ENCODE measurements around the gene ANXA11.

The ANXA11 gene

DNA sequence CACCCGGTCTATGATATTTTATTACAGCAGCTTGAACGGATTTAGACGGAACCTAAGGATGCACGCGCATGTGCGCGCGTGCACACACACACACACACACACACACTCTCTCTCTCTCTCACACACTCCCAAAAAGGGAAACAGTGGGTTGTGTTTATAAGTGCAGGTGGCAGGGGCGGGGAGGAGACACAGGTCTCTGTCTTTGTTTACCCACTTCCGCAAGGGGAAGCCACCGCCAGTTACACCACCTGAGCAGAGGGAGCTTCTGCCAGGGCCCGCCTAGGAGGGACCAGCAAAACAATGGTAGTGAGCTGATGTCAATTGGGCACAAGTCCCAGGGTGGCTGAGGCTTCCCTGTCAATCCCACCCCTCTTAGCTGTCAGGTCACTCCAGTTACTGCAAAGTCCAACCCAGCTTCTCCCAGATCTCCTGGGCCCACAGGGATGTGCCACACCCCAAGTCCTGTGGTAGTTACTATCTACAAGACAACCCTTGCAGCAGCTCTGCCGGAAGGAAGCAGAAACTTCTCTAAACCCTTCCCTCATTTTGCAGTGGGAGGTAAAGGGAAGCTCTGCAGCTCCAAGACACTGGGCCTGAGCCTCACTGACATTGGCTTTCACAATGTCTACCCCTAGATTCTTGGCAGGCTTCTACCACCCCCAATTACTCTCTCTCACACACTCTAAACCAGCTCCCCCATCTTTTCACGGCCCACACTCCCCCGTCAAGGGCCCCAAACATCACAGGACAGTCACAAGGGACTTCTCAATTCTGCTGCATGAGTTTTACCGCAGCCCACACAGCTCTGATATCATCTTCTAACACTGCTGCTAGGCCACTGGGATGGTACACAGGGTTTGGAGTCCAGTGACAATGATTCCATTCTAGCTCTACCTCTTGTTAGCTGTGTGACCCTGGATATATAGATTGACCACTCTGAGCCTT, 17.6 kb downstream of the ANXA11 start:
- Histone ChIP-seq H4K91ac (ENCODE audit: low read length) (no peak overlapping the region), H3K9ac (ENCODE audit: low read length) (peak overlapping the region; percentile 30), H3K27ac (ENCODE audit: low read length, poor library complexity, severe bottlenecking) (no peak overlapping the region), H3K4me1 (ENCODE audit: control insufficient read depth, insufficient read depth, low read depth, low read length) (peaks cover 10% of the 10 kb centered on the region), H3K18ac (ENCODE audit: low read depth in 1 of 2, low read length in 2 of 2) (no peak overlapping the region), H2BK12ac (ENCODE audit: low read length in 2 of 2) (no peak overlapping the region), H3K4me3 (ENCODE audit: insufficient read depth in 1 of 2, low read depth in 1 of 2, low read length in 2 of 2) (no peak overlapping the region), H2BK120ac (ENCODE audit: low read depth, low read length) (no peak overlapping the region), H2BK5ac (ENCODE audit: low read depth, low read length, poor library complexity, severe bottlenecking) (no peak overlapping the region), H4K8ac (ENCODE audit: low read length) (no peak overlapping the region), H3K4ac (ENCODE audit: low read depth in 1 of 2, low read length in 2 of 2) (no peak overlapping the region), H3K36me3 (ENCODE audit: control insufficient read depth in 1 of 2, insufficient read depth in 2 of 2, low read depth in 1 of 2, low read length in 2 of 2) (peaks cover 24 to 34% of the 10 kb centered on the region in 2 experiments), H3K9me3 (ENCODE audit: control insufficient read depth, low read length) (peaks cover 6% of the 10 kb centered on the region), H3K23ac (ENCODE audit: low read length in 2 of 2) (no peak overlapping the region), H3K4me2 (ENCODE audit: low read length, poor library complexity, severe bottlenecking) (no peak overlapping the region), H2BK15ac (ENCODE audit: low read depth, poor library complexity, severe bottlenecking) (no peak overlapping the region), H2AK5ac (ENCODE audit: low read length, severe bottlenecking) (no peak overlapping the region), H3K14ac (ENCODE audit: low read length in 2 of 2) (no peak overlapping the region), H3K27me3 (ENCODE audit: control insufficient read depth in 1 of 2, insufficient read depth in 1 of 2, low read length in 2 of 2) (no peaks in the 10 kb centered on the region), H3K79me1 (replicated peaks; ENCODE audit: low read length, poor library complexity, severe bottlenecking) (peaks cover 27% of the 10 kb centered on the region), H2AFZ (ENCODE audit: low read depth, low read length) (no peak overlapping the region)
- DNase-seq, result no peak
- WGBS, result 83% methylated on average over 11 of the region's 16 CpGs

DNA sequence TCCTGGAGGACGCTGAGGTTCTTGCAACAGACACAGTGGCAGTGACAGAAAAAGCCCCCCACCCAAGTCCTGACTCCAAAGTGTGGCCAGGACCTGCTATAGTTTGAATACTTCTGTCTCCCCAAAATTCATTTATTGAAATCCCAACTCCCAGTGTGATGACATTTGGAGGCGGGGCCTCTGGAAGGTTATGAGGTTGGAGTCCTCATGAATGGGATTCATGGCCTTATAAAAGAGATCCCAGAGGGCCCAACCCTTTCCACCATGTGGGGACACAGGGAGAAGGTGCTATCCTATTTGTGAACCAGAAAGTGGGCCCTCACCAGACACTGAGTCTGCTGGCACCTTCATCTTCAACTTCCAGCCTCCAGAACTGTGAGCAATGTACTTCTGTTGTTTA, 18.3 kb downstream of the ANXA11 start:
- Histone ChIP-seq H2BK5ac (ENCODE audit: low read depth, low read length, poor library complexity, severe bottlenecking) (no peak overlapping the region), H3K9ac (ENCODE audit: low read length) (peak overlapping the region; percentile 30), H3K27me3 (ENCODE audit: control insufficient read depth in 1 of 2, insufficient read depth in 1 of 2, low read length in 2 of 2) (no peaks in the 10 kb centered on the region), H3K79me1 (replicated peaks; ENCODE audit: low read length, poor library complexity, severe bottlenecking) (peaks cover 29% of the 10 kb centered on the region), H3K9me3 (ENCODE audit: control insufficient read depth, low read length) (peaks cover 2% of the 10 kb centered on the region), H3K4me1 (ENCODE audit: control insufficient read depth, insufficient read depth, low read depth, low read length) (peaks cover 10% of the 10 kb centered on the region), H2BK12ac (ENCODE audit: low read length in 2 of 2) (no peak overlapping the region), H3K4me2 (ENCODE audit: low read length, poor library complexity, severe bottlenecking) (no peak overlapping the region), H3K23ac (ENCODE audit: low read length in 2 of 2) (no peak overlapping the region), H4K8ac (ENCODE audit: low read length) (no peak overlapping the region), H4K91ac (ENCODE audit: low read length) (no peak overlapping the region), H2BK15ac (ENCODE audit: low read depth, poor library complexity, severe bottlenecking) (no peak overlapping the region), H3K4me3 (ENCODE audit: insufficient read depth in 1 of 2, low read depth in 1 of 2, low read length in 2 of 2) (no peak overlapping the region), H3K4ac (ENCODE audit: low read depth in 1 of 2, low read length in 2 of 2) (no peak overlapping the region), H3K27ac (ENCODE audit: low read length, poor library complexity, severe bottlenecking) (no peak overlapping the region), H2AK5ac (ENCODE audit: low read length, severe bottlenecking) (no peak overlapping the region), H3K18ac (ENCODE audit: low read depth in 1 of 2, low read length in 2 of 2) (no peak overlapping the region), H2AFZ (ENCODE audit: low read depth, low read length) (no peak overlapping the region), H3K36me3 (ENCODE audit: control insufficient read depth in 1 of 2, insufficient read depth in 2 of 2, low read depth in 1 of 2, low read length in 2 of 2) (peaks cover 24 to 35% of the 10 kb centered on the region in 2 experiments), H3K14ac (ENCODE audit: low read length in 2 of 2) (no peak overlapping the region), H2BK120ac (ENCODE audit: low read depth, low read length) (no peak overlapping the region)
- 94% methylated on average over 2 of the region's 2 CpGs for WGBS
- no peak for DNase-seq

DNA sequence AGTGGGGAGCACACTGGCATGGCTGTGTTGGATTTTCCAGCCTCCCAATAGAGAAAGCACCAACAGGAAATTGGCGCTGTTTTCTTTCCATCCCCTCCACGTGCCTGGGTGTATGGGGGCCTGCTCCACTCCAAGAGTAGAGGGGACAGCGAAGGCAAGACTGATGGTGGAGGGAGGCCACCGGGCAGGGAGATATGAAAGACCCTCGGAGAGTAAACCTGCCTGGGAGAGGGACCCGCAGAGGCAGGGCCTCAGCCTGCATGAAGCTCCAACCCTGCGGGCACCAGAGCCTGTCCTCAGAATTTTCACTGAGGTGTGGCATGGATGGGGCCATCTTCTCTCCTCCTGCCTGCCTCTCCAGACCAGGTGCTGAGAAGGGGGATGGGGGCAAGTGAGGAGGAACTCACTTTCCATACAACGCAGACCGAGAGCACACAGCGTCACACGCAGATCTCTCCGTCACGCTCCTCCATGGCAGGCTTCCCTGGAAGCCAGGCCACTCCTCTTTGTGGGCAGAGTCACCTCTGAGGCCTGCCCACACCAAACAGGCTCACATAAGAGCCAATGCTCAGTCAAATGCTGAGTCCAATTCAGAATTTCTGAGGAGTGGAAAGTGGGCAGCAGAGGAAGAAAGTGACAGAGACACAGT, 18.8 kb downstream of the ANXA11 start:
- Histone ChIP-seq H2AK5ac (ENCODE audit: low read length, severe bottlenecking) (no peak overlapping the region), H3K4me3 (ENCODE audit: insufficient read depth in 1 of 2, low read depth in 1 of 2, low read length in 2 of 2) (no peak overlapping the region), H3K9ac (ENCODE audit: low read length) (peak overlapping the region; percentile 9), H3K4me1 (ENCODE audit: control insufficient read depth, insufficient read depth, low read depth, low read length) (peaks cover 10% of the 10 kb centered on the region), H2AFZ (ENCODE audit: low read depth, low read length) (no peak overlapping the region), H3K36me3 (ENCODE audit: control insufficient read depth in 1 of 2, insufficient read depth in 2 of 2, low read depth in 1 of 2, low read length in 2 of 2) (peaks cover 19 to 31% of the 10 kb centered on the region in 2 experiments), H3K9me3 (ENCODE audit: control insufficient read depth, low read length) (no peaks in the 10 kb centered on the region), H2BK15ac (ENCODE audit: low read depth, poor library complexity, severe bottlenecking) (no peak overlapping the region), H3K4ac (ENCODE audit: low read depth in 1 of 2, low read length in 2 of 2) (no peak overlapping the region), H3K23ac (ENCODE audit: low read length in 2 of 2) (peak overlapping the region in 1 of 2 experiments; percentile 46), H3K27ac (ENCODE audit: low read length, poor library complexity, severe bottlenecking) (no peak overlapping the region), H3K4me2 (ENCODE audit: low read length, poor library complexity, severe bottlenecking) (no peak overlapping the region), H4K91ac (ENCODE audit: low read length) (no peak overlapping the region), H3K79me1 (replicated peaks; ENCODE audit: low read length, poor library complexity, severe bottlenecking) (peaks cover 23% of the 10 kb centered on the region), H3K14ac (ENCODE audit: low read length in 2 of 2) (peak overlapping the region in 1 of 2 experiments; percentile 57), H3K18ac (ENCODE audit: low read depth in 1 of 2, low read length in 2 of 2) (no peak overlapping the region), H2BK12ac (ENCODE audit: low read length in 2 of 2) (no peak overlapping the region), H4K8ac (ENCODE audit: low read length) (no peak overlapping the region), H2BK5ac (ENCODE audit: low read depth, low read length, poor library complexity, severe bottlenecking) (no peak overlapping the region), H3K27me3 (ENCODE audit: control insufficient read depth in 1 of 2, insufficient read depth in 1 of 2, low read length in 2 of 2) (no peaks in the 10 kb centered on the region), H2BK120ac (ENCODE audit: low read depth, low read length) (no peak overlapping the region)
- DNase-seq, result no peak
- 82% methylated on average over 13 of the region's 13 CpGs for WGBS

DNA sequence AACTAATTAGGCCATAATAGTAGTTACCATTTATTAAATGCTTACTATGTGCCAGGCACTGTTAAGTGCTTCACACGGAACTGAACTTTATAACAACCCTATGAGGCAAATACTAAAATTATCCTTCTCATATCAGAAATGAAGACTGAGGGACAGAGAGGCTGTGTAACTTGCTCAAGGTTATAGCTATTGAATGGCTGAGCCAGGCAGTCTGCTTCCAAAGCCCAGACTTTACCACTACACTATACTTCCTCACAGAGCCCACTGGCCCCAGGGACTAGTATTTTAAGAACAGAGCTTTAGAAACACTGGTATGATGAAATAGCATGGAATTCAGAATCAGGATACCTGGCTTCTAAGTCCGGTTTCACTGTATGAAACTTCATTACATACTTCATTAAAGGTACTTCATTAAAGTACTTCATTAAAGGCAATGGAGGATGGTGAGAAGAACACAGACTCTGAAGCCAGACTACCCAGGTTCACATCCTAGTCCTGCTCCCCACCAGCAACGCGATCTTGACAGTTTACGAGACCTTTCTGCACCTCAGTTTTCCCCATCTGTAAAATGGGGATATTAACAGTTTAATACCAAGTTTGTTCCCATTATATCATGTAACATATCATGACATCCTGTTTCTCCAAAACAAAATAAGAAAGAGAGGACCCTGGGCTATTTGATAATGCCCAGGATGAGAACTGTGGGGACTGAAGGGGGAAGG, 19.6 kb downstream of the ANXA11 start:
- Histone ChIP-seq H2AK5ac (ENCODE audit: low read length, severe bottlenecking) (no peak overlapping the region), H2AFZ (ENCODE audit: low read depth, low read length) (no peak overlapping the region), H4K91ac (ENCODE audit: low read length) (no peak overlapping the region), H3K79me1 (replicated peaks; ENCODE audit: low read length, poor library complexity, severe bottlenecking) (peaks cover 23% of the 10 kb centered on the region), H3K4me2 (ENCODE audit: low read length, poor library complexity, severe bottlenecking) (no peak overlapping the region), H3K4ac (ENCODE audit: low read depth in 1 of 2, low read length in 2 of 2) (no peak overlapping the region), H3K9me3 (ENCODE audit: control insufficient read depth, low read length) (no peaks in the 10 kb centered on the region), H2BK5ac (ENCODE audit: low read depth, low read length, poor library complexity, severe bottlenecking) (no peak overlapping the region), H3K23ac (ENCODE audit: low read length in 2 of 2) (no peak overlapping the region), H3K27ac (ENCODE audit: low read length, poor library complexity, severe bottlenecking) (no peak overlapping the region), H3K4me3 (ENCODE audit: insufficient read depth in 1 of 2, low read depth in 1 of 2, low read length in 2 of 2) (no peak overlapping the region), H2BK15ac (ENCODE audit: low read depth, poor library complexity, severe bottlenecking) (no peak overlapping the region), H3K9ac (ENCODE audit: low read length) (peak overlapping the region; percentile 2), H3K18ac (ENCODE audit: low read depth in 1 of 2, low read length in 2 of 2) (no peak overlapping the region), H3K27me3 (ENCODE audit: control insufficient read depth in 1 of 2, insufficient read depth in 1 of 2, low read length in 2 of 2) (no peaks in the 10 kb centered on the region), H3K4me1 (ENCODE audit: control insufficient read depth, insufficient read depth, low read depth, low read length) (peaks cover 10% of the 10 kb centered on the region), H4K8ac (ENCODE audit: low read length) (no peak overlapping the region), H2BK12ac (ENCODE audit: low read length in 2 of 2) (no peak overlapping the region), H3K36me3 (ENCODE audit: control insufficient read depth in 1 of 2, insufficient read depth in 2 of 2, low read depth in 1 of 2, low read length in 2 of 2) (peaks cover 18 to 31% of the 10 kb centered on the region in 2 experiments), H3K14ac (ENCODE audit: low read length in 2 of 2) (no peak overlapping the region), H2BK120ac (ENCODE audit: low read depth, low read length) (no peak overlapping the region)
- WGBS, result 100% methylated on average over 3 of the region's 5 CpGs
- no peak for DNase-seq

Data from mesenchymal stem cell (in vitro differentiated cells and primary cell).